Measurements from ENCODE around the gene LCA5L. TPM values are rescaled to one million over a fixed set of nuclear protein-coding genes. Genes with fewer than 3 reads are reported as not detected.
"Not testable (repeated sequence)": the region's sequence is repeated elsewhere in the genome, so short reads cannot be mapped to it uniquely, and the experiment has no call there.

The LCA5L gene
- polyA plus RNA-seq, 2 of the 4 experiments (the other 2 are of a cell fraction): 0.90 to 2.8 TPM

- ATAC-seq (no peak), FAIRE-seq (no peak), DNase-seq (ENCODE audit: low read depth in 1 of 2, low spot score in 1 of 2) (no peak)
- H3K4me3 ChIP-seq: no peak overlapping the region
- peak overlapping the region; percentile 100 for H3K4me2 ChIP-seq
- TF ChIP-seq EP300 (IDR thresholded peaks at IDR 0.05) (no peak), ELK1 (IDR thresholded peaks at IDR 0.05; ENCODE audit: low read depth, low read length) (no peak), JUNB (IDR thresholded peaks at IDR 0.05) (no peak), ATOH8 (CRISPR knock-in tag; IDR thresholded peaks at IDR 0.05; ENCODE audit: low read depth) (no peak), HOXB13 (CRISPR knock-in tag; IDR thresholded peaks at IDR 0.05; ENCODE audit: low read depth) (no peak), ESRRA (IDR thresholded peaks at IDR 0.05; ENCODE audit: borderline replicate concordance, low read length) (no peak), FOSB (CRISPR knock-in tag; IDR thresholded peaks at IDR 0.05) (no peak)
- WGBS (ENCODE audit: missing lambda C conversion rate): 91% methylated on average over 11 of the region's 13 CpGs
- H3K9me3 ChIP-seq: no peaks in the 10 kb centered on the region
- H3K27ac ChIP-seq: peak overlapping the region; percentile 86 to 96
- ChIA-PET CTCF (interaction anchor here (1.2 to 1.5 kb wide), 2 partner anchors 19 to 71 kb away, joined by 4 to 6 read pairs; partner anchors contain the start of gene BRWD1), POLR2A (interaction anchor here (1.4 kb wide), 1 partner anchor 35 kb away, joined by 6 read pairs; no protein-coding TSS in a partner anchor)
- peaks cover 22% of the 10 kb centered on the region for H3K4me1 ChIP-seq
Observed at GRCh38 chr21:39384674-39385298, 60.8 kb downstream of the LCA5L start.

- FAIRE-seq, CTCF ChIA-PET, POLR2A ChIA-PET: not testable (repeated sequence)
Observed at GRCh38 chr21:39382096-39382495, 63.5 kb downstream of the LCA5L start.

GRCh38 chr21:39381009-39381408 is 64.6 kb downstream of the LCA5L start:
- peak overlapping the region; percentile 62 to 87 for H3K27ac ChIP-seq
- H3K4me3 ChIP-seq: peak overlapping the region; percentile 54
- ChIA-PET POLR2A (interaction anchor here (2.2 kb wide), 1 partner anchor 33 kb away, joined by 20 read pairs; the partner anchor contains the start of gene HMGN1), CTCF (interaction anchor here (1.2 kb wide), 1 partner anchor 33 kb away, joined by 3 read pairs; no protein-coding TSS in a partner anchor)
- no peak for FAIRE-seq
- TF ChIP-seq KDM5A (IDR thresholded peaks at IDR 0.05) (no peak), SREBF2 (IDR thresholded peaks at IDR 0.05) (no peak), CHD4 (IDR thresholded peaks at IDR 0.05; ENCODE audit: borderline replicate concordance) (no peak), NFE2L2 (conservative IDR thresholded peaks at IDR 0.05; ENCODE audit: low read length) (no peak), HOXB13 (CRISPR knock-in tag; IDR thresholded peaks at IDR 0.05; ENCODE audit: low read depth) (no peak), NR3C1 (IDR thresholded peaks at IDR 0.05) (no peak)
- no peaks in the 10 kb centered on the region for H3K9me3 ChIP-seq
- peak in 1 of 2 experiments; percentile 18 for DNase-seq (ENCODE audit: low read depth in 1 of 2, low spot score in 1 of 2)
- 5% methylated on average over 10 of the region's 12 CpGs for WGBS (ENCODE audit: missing lambda C conversion rate)
- peaks cover 13% of the 10 kb centered on the region; the same call in 1 of the 3 replicates for H3K4me1 ChIP-seq
- H3K4me2 ChIP-seq: peak overlapping the region; percentile 86
- ATAC-seq: peak; percentile 23 to 27; a peak in 5 of 6 replicates

More at GRCh38 chr21:39382096-39382495, 63.5 kb downstream of the LCA5L start:
- not testable (repeated sequence) for H3K4me3 ChIP-seq; H3K27ac ChIP-seq; DNase-seq (ENCODE audit: low read depth in 1 of 2, low spot score in 1 of 2); ATAC-seq; H3K4me2 ChIP-seq; H3K9me3 ChIP-seq
- H3K4me1 ChIP-seq: peaks cover 24% of the 10 kb centered on the region
- WGBS (ENCODE audit: missing lambda C conversion rate): 95% methylated on average over 7 of the region's 7 CpGs

GRCh38 chr21:39379986-39380891 is 65.3 kb downstream of the LCA5L start:
- Histone ChIP-seq H3K27ac (peak overlapping the region; percentile 62 to 87), H3K9me3 (no peaks in the 10 kb centered on the region), H3K4me2 (peak overlapping the region; percentile 86), H3K4me3 (peak overlapping the region; percentile 54), H3K4me1 (0 out of 3 replicates have a peak, but pooled peaks cover 10% of the 10 kb centered on the region)
- CTCF ChIA-PET: interaction anchor here (0.6 to 1.2 kb wide), 2 partner anchors 10 to 32 kb away, joined by 3 read pairs; no protein-coding TSS in a partner anchor
- POLR2A ChIA-PET: interaction anchor here (0.8 to 2.2 kb wide), 5 partner anchors 14 to 197 kb away, joined by 3 to 20 read pairs (median 4); partner anchors contain the start of genes BRWD1, HMGN1 and PSMG1
- FAIRE-seq: no peak
- DNase-seq (ENCODE audit: low read depth in 1 of 2, low spot score in 1 of 2): peak; percentile 72 to 92
- ATAC-seq: peak; percentile 97 to 98
- 1% methylated on average over 40 of the region's 65 CpGs for WGBS (ENCODE audit: missing lambda C conversion rate)
- TF ChIP-seq ATOH8 (CRISPR knock-in tag; IDR thresholded peaks at IDR 0.05; ENCODE audit: low read depth) (no peak), ELK1 (IDR thresholded peaks at IDR 0.05; ENCODE audit: low read depth, low read length) (no peak), MAZ (IDR thresholded peaks at IDR 0.05; ENCODE audit: borderline replicate concordance, low read depth, low read length) (no peak), REST (IDR thresholded peaks at IDR 0.05) (peak; percentile 44; the same call in 1 of the 2 replicates), EHMT2 (IDR thresholded peaks at IDR 0.05; ENCODE audit: low read depth) (no peak)

All from A549 (cell line).